Measurements from ENCODE around the gene TNPO3. TPM values are rescaled to one million over a fixed set of nuclear protein-coding genes. Genes with fewer than 3 reads are reported as not detected.

TNPO3 gene
- polyA plus RNA-seq, 1 experiment, result 49.5 TPM

DNA sequence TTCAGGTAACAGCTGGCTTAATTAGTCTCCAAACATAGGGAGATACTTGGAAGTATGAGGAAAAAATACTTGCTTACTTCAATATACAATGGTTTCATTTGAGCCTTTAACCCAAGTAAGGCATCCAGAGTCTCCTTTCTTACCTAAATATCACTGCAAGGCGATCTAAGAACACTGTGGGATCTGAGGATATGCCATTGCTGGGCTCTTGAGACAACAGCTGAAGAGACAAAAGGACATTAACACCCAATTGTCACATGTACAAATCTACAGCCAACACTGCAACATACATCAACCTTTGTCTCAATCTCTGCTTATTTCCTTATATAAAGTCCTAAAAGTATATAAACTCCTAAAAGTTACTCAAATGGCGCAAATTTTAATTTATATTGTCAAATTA lies 72.8 kb downstream of the TNPO3 start:
- no peak for DNase-seq (ENCODE audit: low read depth, low spot score)
- H3K27ac ChIP-seq (ENCODE audit: low read depth, low read length), result no peak overlapping the region
- TF ChIP-seq, protein P1, sequence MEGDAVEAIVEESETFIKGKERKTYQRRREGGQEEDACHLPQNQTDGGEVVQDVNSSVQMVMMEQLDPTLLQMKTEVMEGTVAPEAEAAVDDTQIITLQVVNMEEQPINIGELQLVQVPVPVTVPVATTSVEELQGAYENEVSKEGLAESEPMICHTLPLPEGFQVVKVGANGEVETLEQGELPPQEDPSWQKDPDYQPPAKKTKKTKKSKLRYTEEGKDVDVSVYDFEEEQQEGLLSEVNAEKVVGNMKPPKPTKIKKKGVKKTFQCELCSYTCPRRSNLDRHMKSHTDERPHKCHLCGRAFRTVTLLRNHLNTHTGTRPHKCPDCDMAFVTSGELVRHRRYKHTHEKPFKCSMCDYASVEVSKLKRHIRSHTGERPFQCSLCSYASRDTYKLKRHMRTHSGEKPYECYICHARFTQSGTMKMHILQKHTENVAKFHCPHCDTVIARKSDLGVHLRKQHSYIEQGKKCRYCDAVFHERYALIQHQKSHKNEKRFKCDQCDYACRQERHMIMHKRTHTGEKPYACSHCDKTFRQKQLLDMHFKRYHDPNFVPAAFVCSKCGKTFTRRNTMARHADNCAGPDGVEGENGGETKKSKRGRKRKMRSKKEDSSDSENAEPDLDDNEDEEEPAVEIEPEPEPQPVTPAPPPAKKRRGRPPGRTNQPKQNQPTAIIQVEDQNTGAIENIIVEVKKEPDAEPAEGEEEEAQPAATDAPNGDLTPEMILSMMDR (IDR thresholded peaks at IDR 0.05; ENCODE audit: low read depth, low read length), result no peak
- H3K4me3 ChIP-seq (ENCODE audit: low read depth, low read length), result no peak overlapping the region
- H3K27me3 ChIP-seq (ENCODE audit: control insufficient read depth, insufficient read depth, low read length), result no peaks in the 10 kb centered on the region
- no peaks in the 10 kb centered on the region for H3K9me3 ChIP-seq (ENCODE audit: control insufficient read depth, insufficient read depth, low read length)
- ChIA-PET POLR2A (interaction anchor here (0.7 kb wide), 1 partner anchor 26 kb away, joined by 6 read pairs; no protein-coding TSS in a partner anchor), CTCF (interaction anchor here (1.0 kb wide), 1 partner anchor 109 kb away, joined by 4 read pairs; no protein-coding TSS in a partner anchor)

DNA sequence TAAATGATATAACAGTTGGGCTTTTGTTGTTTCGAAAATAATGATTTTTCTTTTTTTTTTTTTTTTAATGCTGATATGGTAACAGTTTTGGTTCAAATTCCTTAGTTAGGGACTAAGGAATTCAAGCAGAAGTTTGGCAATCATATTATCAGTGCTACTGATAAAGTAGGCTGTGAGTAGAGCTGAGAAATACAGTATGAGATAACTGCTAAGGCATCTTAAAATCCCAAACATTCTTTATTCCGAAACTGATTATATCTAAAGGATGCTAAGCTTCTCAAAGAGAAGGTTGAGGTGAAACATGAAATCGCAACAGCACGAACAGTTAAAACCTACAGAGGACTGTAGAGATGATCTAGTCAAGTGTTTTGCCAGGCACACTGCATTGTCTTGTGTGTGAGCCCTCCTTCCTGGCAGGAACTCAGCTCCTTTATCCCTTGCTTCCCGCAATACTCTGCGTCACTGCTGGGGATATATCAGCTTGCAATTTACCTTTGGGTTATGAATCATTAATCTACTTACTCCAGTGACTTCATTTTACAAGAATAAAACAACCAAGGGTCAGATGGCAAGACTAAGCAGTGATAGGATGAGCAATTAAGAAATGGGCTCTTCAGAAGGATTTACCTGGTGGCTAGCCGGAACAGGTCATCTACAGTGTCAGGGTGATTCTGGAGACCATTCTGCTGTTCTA lies 80.5 kb downstream of the TNPO3 start:
- ChIA-PET CTCF (interaction anchor here (0.8 kb wide), 1 partner anchor 91 kb away, joined by 3 read pairs; no protein-coding TSS in a partner anchor), POLR2A (no interaction called here)
- Histone ChIP-seq H3K27ac (ENCODE audit: low read depth, low read length) (no peak overlapping the region), H3K27me3 (ENCODE audit: control insufficient read depth, insufficient read depth, low read length) (no peaks in the 10 kb centered on the region), H3K4me3 (ENCODE audit: low read depth, low read length) (no peak overlapping the region), H3K9me3 (ENCODE audit: control insufficient read depth, insufficient read depth, low read length) (no peaks in the 10 kb centered on the region)
- no peak for DNase-seq (ENCODE audit: low read depth, low spot score)
- TF ChIP-seq, protein P1 (IDR thresholded peaks at IDR 0.05; ENCODE audit: low read depth, low read length), result no peak

DNA sequence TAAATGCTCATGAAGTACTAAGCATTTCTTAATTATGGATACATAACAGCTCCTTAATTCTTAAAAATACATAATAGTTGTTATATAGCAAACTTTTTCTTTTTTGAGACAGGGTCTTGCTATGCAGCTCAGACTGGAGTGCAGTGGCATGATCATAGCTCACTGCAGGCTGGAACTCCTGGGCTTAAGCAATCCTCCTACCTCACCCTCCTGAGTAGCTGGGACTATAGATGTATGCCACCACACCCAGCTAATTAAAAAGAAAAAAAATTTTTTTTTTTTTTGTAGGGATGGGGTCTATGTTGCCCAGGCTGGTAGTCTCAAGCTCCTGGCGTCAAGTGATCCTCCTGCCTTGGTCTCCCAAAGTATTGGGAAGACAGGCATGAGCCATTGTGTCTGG lies 86.3 kb downstream of the TNPO3 start:
- no peak for DNase-seq (ENCODE audit: low read depth, low spot score)
- Histone ChIP-seq H3K9me3 (ENCODE audit: control insufficient read depth, insufficient read depth, low read length) (no peaks in the 10 kb centered on the region), H3K27ac (ENCODE audit: low read depth, low read length) (no peak overlapping the region), H3K27me3 (ENCODE audit: control insufficient read depth, insufficient read depth, low read length) (no peaks in the 10 kb centered on the region), H3K4me3 (ENCODE audit: low read depth, low read length) (no peak overlapping the region)
- CTCF ChIA-PET, result interaction anchor here (0.7 kb wide), 1 partner anchor 40 kb away, joined by 3 read pairs; no protein-coding TSS in a partner anchor
- TF ChIP-seq, protein P1 (IDR thresholded peaks at IDR 0.05; ENCODE audit: low read depth, low read length), result no peak
- POLR2A ChIA-PET, result interaction anchor here (0.6 kb wide), 1 partner anchor 31 kb away, joined by 3 read pairs; no protein-coding TSS in a partner anchor

DNA sequence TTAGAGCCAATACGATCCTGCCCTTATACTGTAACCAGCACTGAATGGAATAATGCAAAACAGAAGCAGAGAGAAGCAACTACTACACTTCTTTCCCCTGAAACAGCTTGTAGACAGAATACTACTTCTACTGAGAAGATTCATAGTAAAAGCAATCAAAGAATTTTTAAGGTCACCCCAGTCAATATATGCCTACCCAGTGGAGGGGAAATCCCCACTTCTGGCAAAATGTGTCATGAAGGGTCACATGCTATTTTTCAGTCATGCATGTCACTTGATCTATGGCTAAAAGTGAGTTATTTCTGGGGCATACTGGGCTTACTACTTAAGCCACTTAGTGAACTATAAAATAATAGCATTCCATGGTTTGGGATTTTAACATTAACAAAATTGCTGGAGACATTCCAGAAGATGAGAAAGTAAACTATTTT lies 91.6 kb downstream of the TNPO3 start:
- H3K27ac ChIP-seq (ENCODE audit: low read depth, low read length), result no peak overlapping the region
- H3K27me3 ChIP-seq (ENCODE audit: control insufficient read depth, insufficient read depth, low read length), result no peaks in the 10 kb centered on the region
- H3K4me3 ChIP-seq (ENCODE audit: low read depth, low read length), result no peak overlapping the region
- no peaks in the 10 kb centered on the region for H3K9me3 ChIP-seq (ENCODE audit: control insufficient read depth, insufficient read depth, low read length)
- DNase-seq (ENCODE audit: low read depth, low spot score), result no peak
- ChIA-PET CTCF (interaction anchor here (0.6 kb wide), 1 partner anchor 30 kb away, joined by 3 read pairs; no protein-coding TSS in a partner anchor), POLR2A (no interaction called here)
- TF ChIP-seq, protein P1 (IDR thresholded peaks at IDR 0.05; ENCODE audit: low read depth, low read length), result no peak

DNA sequence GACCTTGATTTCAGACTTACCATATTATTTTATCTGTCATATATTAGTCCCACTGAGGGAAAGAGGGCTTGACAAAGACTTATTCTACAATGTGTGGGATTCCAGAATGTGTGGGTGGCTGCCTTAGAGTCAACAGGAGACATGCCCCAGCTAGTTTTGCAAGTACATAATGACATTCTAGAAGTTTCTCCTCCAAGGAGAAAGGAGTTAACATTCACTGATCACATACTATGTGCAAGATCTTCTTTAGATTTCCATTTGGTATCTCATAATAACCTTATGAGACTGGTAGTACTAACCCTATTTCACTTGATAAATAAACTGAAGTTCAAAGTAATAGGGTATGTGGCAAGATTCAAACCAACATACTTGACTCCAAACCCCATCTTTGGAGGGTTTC lies 92.0 kb downstream of the TNPO3 start:
- H3K27me3 ChIP-seq (ENCODE audit: control insufficient read depth, insufficient read depth, low read length), result no peaks in the 10 kb centered on the region
- no peaks in the 10 kb centered on the region for H3K9me3 ChIP-seq (ENCODE audit: control insufficient read depth, insufficient read depth, low read length)
- H3K27ac ChIP-seq (ENCODE audit: low read depth, low read length), result no peak overlapping the region
- ChIA-PET POLR2A (no interaction called here), CTCF (no interaction called here)
- no peak overlapping the region for H3K4me3 ChIP-seq (ENCODE audit: low read depth, low read length)
- TF ChIP-seq, protein P1 (IDR thresholded peaks at IDR 0.05; ENCODE audit: low read depth, low read length), result no peak
- no peak for DNase-seq (ENCODE audit: low read depth, low spot score)
